ENCODE results near the gene VTA1.

- TF ChIP-seq EZH2phosphoT487 (IDR thresholded peaks at IDR 0.05; ENCODE audit: borderline replicate concordance, low read depth): no peak
- TF ChIP-seq CTCF (IDR thresholded peaks at IDR 0.05): no peak
- no peak for TF ChIP-seq TCF12 (IDR thresholded peaks at IDR 0.05)
- TF ChIP-seq POLR2AphosphoS5 (IDR thresholded peaks at IDR 0.05; ENCODE audit: low read depth, low read length): no peak
- TF ChIP-seq RAD21 (IDR thresholded peaks at IDR 0.05; ENCODE audit: low read length): no peak
- TF ChIP-seq EP300 (IDR thresholded peaks at IDR 0.05; ENCODE audit: borderline replicate concordance in 1 of 2, low read depth in 1 of 2, low read length in 1 of 2): no peak
- no peak for TF ChIP-seq JUND (IDR thresholded peaks at IDR 0.05)
- no peak for TF ChIP-seq RCOR1 (IDR thresholded peaks at IDR 0.05; ENCODE audit: low read length)
- TF ChIP-seq TAF1 (IDR thresholded peaks at IDR 0.05; ENCODE audit: borderline replicate concordance, low read depth, low read length): no peak
Measured at GRCh38 chr6:142251930-142252445, 104.9 kb downstream of the VTA1 start.
